ENCODE data around the gene MED26. TPM values are rescaled to one million over a fixed set of nuclear protein-coding genes. Genes with fewer than 3 reads are reported as not detected.
A peak's percentile ranks its signal among the peaks of the same experiment; 100 is the strongest.

Gene MED26
- total and polyA plus RNA-seq, 2 of the 8 experiments (the other 6 are each of a cell fraction or from before 2014, with no cell fraction given), result 5.3 to 10.7 TPM

GRCh38 chr19:16569609-16570320 is 58.2 kb downstream of the MED26 start:
- Histone ChIP-seq H3K27ac (ENCODE audit: low read depth, low read length) (no peak overlapping the region), H4K20me1 (replicated peaks in 1 of 2; ENCODE audit: control insufficient read depth in 1 of 2, insufficient read depth in 2 of 2, low read length in 2 of 2) (peaks cover 2 to 11% of the 10 kb centered on the region in 2 experiments), H3K9ac (replicated peaks in 1 of 4; ENCODE audit: extremely low read depth in 1 of 4, low read depth in 3 of 4, low read length in 3 of 4) (peak overlapping the region in 1 of 4 experiments; percentile 44; a peak in 1 of 7 replicates), H3K4me3 (ENCODE audit: extremely low read depth in 1 of 4, insufficient read depth in 2 of 4, low read depth in 3 of 4, low read length in 4 of 4) (no peak overlapping the region), H3K23ac (ENCODE audit: insufficient read length) (no peak overlapping the region), H3K4me1 (replicated peaks in 1 of 4; ENCODE audit: control insufficient read depth in 3 of 4, insufficient read depth in 4 of 4, low read length in 3 of 4) (peaks cover 0 to 6% (median 3%) of the 10 kb centered on the region in 4 experiments; a peak in 5 of 7 replicates), H3K4ac (replicated peaks; ENCODE audit: insufficient read length, low read depth, low read length) (no peak overlapping the region), H3K79me1 (ENCODE audit: low read depth, low read length) (peaks cover 21% of the 10 kb centered on the region), H2BK12ac (ENCODE audit: low read depth, low read length) (no peak overlapping the region), H3K4me2 (ENCODE audit: insufficient read depth in 1 of 2, low read depth in 2 of 2, low read length in 2 of 2) (no peak overlapping the region; a peak in 1 of 4 replicates), H3K27me3 (replicated peaks in 1 of 4; ENCODE audit: control insufficient read depth in 3 of 4, extremely low read depth in 1 of 4, insufficient read depth in 3 of 4, low read length in 3 of 4) (no peaks in the 10 kb centered on the region; a peak in 1 of 7 replicates), H4K91ac (replicated peaks; ENCODE audit: insufficient read length, low read length) (no peak overlapping the region), H2AFZ (ENCODE audit: low read length) (no peak overlapping the region), H3K79me2 (ENCODE audit: control insufficient read depth in 1 of 2, insufficient read depth in 2 of 2, low read length in 2 of 2) (peaks cover 0 to 38% of the 10 kb centered on the region in 2 experiments; a peak in 3 of 4 replicates), H2AK5ac (ENCODE audit: low read depth, low read length) (no peak overlapping the region), H3K56ac (replicated peaks; ENCODE audit: insufficient read length, low read depth, low read length) (no peak overlapping the region), H4K5ac (ENCODE audit: insufficient read length, low read depth, low read length) (no peak overlapping the region), H2BK15ac (ENCODE audit: low read length) (no peak overlapping the region), H4K8ac (ENCODE audit: extremely low read depth, insufficient read depth, low read length) (no peak overlapping the region), H2BK5ac (ENCODE audit: low read depth, low read length) (no peak overlapping the region), H2BK120ac (replicated peaks; ENCODE audit: low read depth, low read length) (no peak overlapping the region), H3K14ac (ENCODE audit: insufficient read length) (no peak overlapping the region), H3K9me3 (ENCODE audit: insufficient read depth in 2 of 2, low read depth in 1 of 2, low read length in 1 of 2) (no peaks in the 10 kb centered on the region), H3K18ac (ENCODE audit: extremely low read depth, low read length) (no peak overlapping the region), H3K36me3 (ENCODE audit: control insufficient read depth in 2 of 4, insufficient read depth in 4 of 4, low read length in 3 of 4) (peaks cover 9 to 24% (median 11%) of the 10 kb centered on the region in 4 experiments; a peak in 6 of 8 replicates), H3K23me2 (ENCODE audit: low read depth, low read length) (peaks cover 9% of the 10 kb centered on the region; the same call in 1 of the 2 replicates), H2BK20ac (ENCODE audit: low read length) (no peak overlapping the region)
- POLR2A ChIA-PET (ENCODE audit: partially characterized antibody), result interaction anchor here (0.8 to 6.6 kb wide), 5 partner anchors 10 to 79 kb away, joined by 3 to 58 read pairs (median 3); no protein-coding TSS in a partner anchor
- FAIRE-seq, result no peak
- CTCF ChIA-PET (ENCODE audit: partially characterized antibody), result interaction anchor here (0.7 to 1.3 kb wide), 3 partner anchors 10 to 55 kb away, joined by 3 to 8 read pairs (median 3); no protein-coding TSS in a partner anchor
- WGBS, 2 experiments (ENCODE audit: extremely low coverage in 1 of 2, insufficient coverage in 1 of 2, insufficient read length in 1 of 2, insufficient replicate concordance in 2 of 2, low coverage in 1 of 2, low lambda C conversion rate in 2 of 2, missing lambda C conversion rate in 1 of 2), result 93% methylated on average over 17 of the region's 17 CpGs; no CpG with 5 or more reads in 1 of the 2 experiments
- DNase-seq (ENCODE audit: low read depth in 1 of 2, low spot score in 2 of 2), result no peak
- no peak for TF ChIP-seq USF2 (IDR thresholded peaks at IDR 0.05; ENCODE audit: low read length)

All from H1 (cell line).